H1 (cell line): ENCODE data around the gene DGKH. TPM values are rescaled to one million over a fixed set of nuclear protein-coding genes. Genes with fewer than 3 reads are reported as not detected.

ENCODE experiments used
- CTCF ChIA-PET: fragments of 300-600 bp; sonication (Branson Sonifier 250); formaldehyde crosslinking; loops from one replicate; lab custom pipeline; 2021; ENCODE audit not compliant: partially characterized antibody; lab: Charles Lee
- POLR2A ChIA-PET: fragments of 300-600 bp; sonication (Branson Sonifier 250); formaldehyde crosslinking; loops from one replicate; lab custom pipeline; 2021; ENCODE audit warnings: inconsistent platforms; ENCODE audit not compliant: partially characterized antibody; lab: Charles Lee
- DNase-seq, 2 experiments: peaks; one replicate each; pipeline versions ENCODE4 v3.0.0 to v3.0.0-alpha.2; 2010 to 2022; ENCODE audit warnings: low spot score in 2 of 2, low read depth in 1 of 2, mixed read lengths in 1 of 2
- FAIRE-seq: peaks from 2 replicates; lab custom pipeline; 2011; peaks lifted over from hg19 to GRCh38; lab: Jason Lieb, UNC
- H2AFZ ChIP-seq: 2 replicates; pipeline ENCODE4 v1.8.1; 2012; ENCODE audit warnings: low read length, inconsistent platforms
- H2AK5ac ChIP-seq: 2 replicates; pipeline ENCODE4 v1.6.1; 2013; ENCODE audit warnings: low read depth, low read length
- H2BK120ac ChIP-seq: replicated peaks from 2 replicates; pipeline ENCODE3; 2013; ENCODE audit warnings: low read depth, low read length, inconsistent platforms
- H2BK12ac ChIP-seq: 2 replicates; pipeline ENCODE4 v1.6.1; 2013; ENCODE audit warnings: low read depth, low read length
- H2BK15ac ChIP-seq: 2 replicates; pipeline ENCODE4 v1.6.1; 2013; ENCODE audit warnings: low read length
- H2BK20ac ChIP-seq: 2 replicates; pipeline ENCODE4 v1.6.1; 2013; ENCODE audit warnings: low read length
- H2BK5ac ChIP-seq: 2 replicates; pipeline ENCODE4 v1.6.1; 2013; ENCODE audit warnings: low read depth, low read length
- H3K14ac ChIP-seq: 2 replicates; pipeline ENCODE4 v1.6.1; 2013; ENCODE audit warnings: inconsistent platforms; ENCODE audit not compliant: insufficient read length
- H3K18ac ChIP-seq: 2 replicates; pipeline ENCODE4 v1.6.1; 2013; ENCODE audit warnings: low read length; ENCODE audit errors: extremely low read depth
- H3K23ac ChIP-seq: 2 replicates; pipeline ENCODE4 v1.6.1; 2013; ENCODE audit warnings: inconsistent platforms; ENCODE audit not compliant: insufficient read length
- H3K23me2 ChIP-seq: 2 replicates; pipeline ENCODE4 v1.6.1; 2013; ENCODE audit warnings: low read depth, low read length
- H3K27ac ChIP-seq: 2 replicates; pipeline ENCODE4 v1.6.1; 2011; ENCODE audit warnings: low read depth, low read length, inconsistent platforms
- H3K27me3 ChIP-seq, 4 experiments: replicated peaks in 1 of 4; 1 replicate in 1 of 4; 2 replicates in 3 of 4; pipeline versions ENCODE4 v1.6.1 to v1.8.1; 2011 to 2013; ENCODE audit warnings: low read length in 3 of 4, mild to moderate bottlenecking in 3 of 4, inconsistent platforms in 2 of 4, mixed read lengths in 2 of 4, moderate library complexity in 1 of 4; ENCODE audit not compliant: control insufficient read depth in 3 of 4, insufficient read depth in 3 of 4; ENCODE audit errors: extremely low read depth in 1 of 4
- H3K36me3 ChIP-seq, 4 experiments: 2 replicates each; pipeline versions ENCODE4 v1.6.1 to v1.8.1; 2011 to 2013; ENCODE audit warnings: mild to moderate bottlenecking in 4 of 4, low read length in 3 of 4, moderate library complexity in 2 of 4, control low read depth in 1 of 4, inconsistent platforms in 1 of 4; ENCODE audit not compliant: insufficient read depth in 4 of 4, control insufficient read depth in 2 of 4
- H3K4ac ChIP-seq: replicated peaks from 2 replicates; pipeline ENCODE3; 2013; ENCODE audit warnings: low read length, low read depth, mixed read lengths, inconsistent platforms; ENCODE audit not compliant: insufficient read length
- H3K4me1 ChIP-seq, 4 experiments: replicated peaks in 1 of 4; 1 replicate in 1 of 4; 2 replicates in 3 of 4; pipeline versions ENCODE4 v1.6.1 to v1.8.1; 2011 to 2013; ENCODE audit warnings: low read length in 3 of 4, inconsistent platforms in 2 of 4, mixed read lengths in 1 of 4; ENCODE audit not compliant: insufficient read depth in 4 of 4, control insufficient read depth in 3 of 4
- H3K4me2 ChIP-seq, 2 experiments: 2 replicates each; pipeline versions ENCODE4 v1.6.1 to v1.8.1; 2011 to 2013; ENCODE audit warnings: low read depth in 2 of 2, low read length in 2 of 2, control low read depth in 1 of 2, inconsistent platforms in 1 of 2, mild to moderate bottlenecking in 1 of 2; ENCODE audit not compliant: insufficient read depth in 1 of 2
- H3K4me3 ChIP-seq, 4 experiments: fragments of 200-600, 300-600 bp in 1 of 4; sonication (generic), shearing (Covaris generic), sonication (Bioruptor Twin) in 1 of 4; 2 replicates each; pipeline versions ENCODE4 v1.5.1 to v1.8.1; 2011 to 2016; ENCODE audit warnings: low read length in 4 of 4, low read depth in 3 of 4, control low read depth in 2 of 4, inconsistent platforms in 2 of 4, mild to moderate bottlenecking in 2 of 4, mixed read lengths in 1 of 4, moderate library complexity in 1 of 4; ENCODE audit not compliant: insufficient read depth in 2 of 4; ENCODE audit errors: extremely low read depth in 1 of 4
- H3K56ac ChIP-seq: replicated peaks from 2 replicates; pipeline ENCODE3; 2013; ENCODE audit warnings: low read depth, mild to moderate bottlenecking, mixed read lengths, low read length, inconsistent platforms; ENCODE audit not compliant: insufficient read length
- H3K79me1 ChIP-seq: 2 replicates; pipeline ENCODE4 v1.6.1; 2013; ENCODE audit warnings: low read depth, low read length, control low read depth
- H3K79me2 ChIP-seq, 2 experiments: 2 replicates each; pipeline versions ENCODE4 v1.6.1 to v1.8.1; 2012 to 2013; ENCODE audit warnings: low read length in 2 of 2, mild to moderate bottlenecking in 2 of 2, inconsistent platforms in 1 of 2; ENCODE audit not compliant: insufficient read depth in 2 of 2, control insufficient read depth in 1 of 2
- H3K9ac ChIP-seq, 4 experiments: replicated peaks in 1 of 4; 1 replicate in 1 of 4; 2 replicates in 3 of 4; pipeline versions ENCODE4 v1.6.1 to v1.8.1; 2011 to 2013; ENCODE audit warnings: low read depth in 3 of 4, low read length in 3 of 4, control low read depth in 2 of 4, mild to moderate bottlenecking in 2 of 4, moderate library complexity in 2 of 4, inconsistent platforms in 1 of 4; ENCODE audit errors: extremely low read depth in 1 of 4
- H3K9me3 ChIP-seq, 2 experiments: 2 replicates each; pipeline versions ENCODE4 v1.6.1 to v1.8.1; 2012 to 2013; ENCODE audit warnings: mild to moderate bottlenecking in 2 of 2, moderate library complexity in 2 of 2, control low read depth in 1 of 2, inconsistent platforms in 1 of 2, low read depth in 1 of 2, low read length in 1 of 2, mixed read lengths in 1 of 2; ENCODE audit not compliant: insufficient read depth in 2 of 2
- H4K20me1 ChIP-seq, 2 experiments: replicated peaks in 1 of 2; 2 replicates each; pipeline versions ENCODE3 to v1.8.1; 2011 to 2013; ENCODE audit warnings: inconsistent platforms in 2 of 2, low read length in 2 of 2, mild to moderate bottlenecking in 1 of 2; ENCODE audit not compliant: insufficient read depth in 2 of 2, control insufficient read depth in 1 of 2
- H4K5ac ChIP-seq: 2 replicates; pipeline ENCODE4 v1.6.1; 2013; ENCODE audit warnings: low read length, low read depth, mixed read lengths, inconsistent platforms; ENCODE audit not compliant: insufficient read length
- H4K8ac ChIP-seq: 2 replicates; pipeline ENCODE4 v1.8.0; 2013; ENCODE audit warnings: mild to moderate bottlenecking, moderate library complexity, low read length, inconsistent platforms; ENCODE audit not compliant: insufficient read depth; ENCODE audit errors: extremely low read depth
- H4K91ac ChIP-seq: replicated peaks from 2 replicates; pipeline ENCODE3; 2013; ENCODE audit warnings: low read length, mixed read lengths, inconsistent platforms; ENCODE audit not compliant: insufficient read length
- NRF1 ChIP-seq: IDR thresholded peaks from 2 replicates; pipeline ENCODE4 v1.6.1; 2011; ENCODE audit warnings: mild to moderate bottlenecking, low read depth, low read length, improper control_type of control experiment
- POLR2A ChIP-seq, 2 experiments: IDR thresholded peaks; 1 replicate in 1 of 2; 2 replicates in 1 of 2; pipeline ENCODE4 v1.6.1; 2011; ENCODE audit warnings: low read depth in 2 of 2, low read length in 2 of 2, mild to moderate bottlenecking in 2 of 2; ENCODE audit errors: control extremely low read depth in 1 of 2
- RAD21 ChIP-seq, 2 experiments: IDR thresholded peaks in 1 of 2; conservative IDR thresholded peaks in 1 of 2; 2 replicates each; pipeline ENCODE4 v1.6.1; 2011; ENCODE audit warnings: low read depth in 2 of 2, low read length in 2 of 2, improper control_type of control experiment in 1 of 2, inconsistent platforms in 1 of 2, mild to moderate bottlenecking in 1 of 2, moderate library complexity in 1 of 2
- WGBS, 2 experiments: shearing (Covaris generic) in 1 of 2; methylation state at CpG; one replicate each; pipeline versions ENCODE4 v1.1.6 to v1.1.7; 2013 to 2015; ENCODE audit warnings: low lambda C conversion rate in 2 of 2, mixed read lengths in 2 of 2, inconsistent platforms in 1 of 2, low coverage in 1 of 2, missing lambda C conversion rate in 1 of 2; ENCODE audit not compliant: insufficient replicate concordance in 2 of 2, insufficient coverage in 1 of 2, insufficient read length in 1 of 2; ENCODE audit errors: extremely low coverage in 1 of 2, missing lambda C conversion rate in 1 of 2; 5-methylcytosine and 5-hydroxymethylcytosine counted together
- polyA plus RNA-seq, 7 experiments: library from polyadenylated mRNA; depleted of rRNA in 3 of 7; stranded (reverse) in 5 of 7; unstranded in 2 of 7; fragments of >200 nt in 5 of 7; fragments of 200-250 nt in 2 of 7; gene quantifications; 1 replicate in 5 of 7; 2 replicates in 1 of 7; 4 replicates in 1 of 7; pipeline versions ENCODE4 v1.2.1 to v1.2.3, GENCODE V29; 2011 to 2013; ENCODE audit warnings: missing spikeins in 2 of 7, mixed read lengths in 2 of 7
- total RNA-seq: library from RNA; stranded (reverse); fragmentation: NEBNext Ultra II Directional; extraction: Animal tissue kit (Norgen Biotek cat#: 25700); gene quantifications from 2 replicates; pipeline ENCODE4 v1.2.1, GENCODE V29; 2021
- TF ChIP-seq, protein P1 (sequence below): IDR thresholded peaks from 2 replicates; pipeline ENCODE4 v1.6.1; 2011; ENCODE audit warnings: low read depth, mild to moderate bottlenecking, low read length; ENCODE audit not compliant: insufficient read depth

Gene DGKH
- total and polyA plus RNA-seq, 2 of the 8 experiments (the other 6 are each of a cell fraction or from before 2014, with no cell fraction given): 2.1 to 7.9 TPM

GRCh38 chr13:42068886-42069285, 20.4 kb downstream of the DGKH start:
- Histone ChIP-seq H4K20me1 (no peaks in the 10 kb centered on the region), H3K36me3 (peaks cover 0 to 3% (median under 1%) of the 10 kb centered on the region in 4 experiments; a peak in 1 of 8 replicates), H2AFZ (no peak overlapping the region), H2BK12ac (no peak overlapping the region), H3K27me3 (no peaks in the 10 kb centered on the region), H3K23me2 (no peaks in the 10 kb centered on the region), H4K8ac (no peak overlapping the region), H3K14ac (no peak overlapping the region), H2BK120ac (no peak overlapping the region), H3K9ac (no peak overlapping the region), H3K56ac (no peak overlapping the region), H2BK15ac (no peak overlapping the region), H3K27ac (no peak overlapping the region), H3K4me3 (no peak overlapping the region), H3K79me2 (no peaks in the 10 kb centered on the region), H2BK20ac (no peak overlapping the region), H3K4me1 (no peaks in the 10 kb centered on the region), H2AK5ac (no peak overlapping the region), H3K18ac (no peak overlapping the region), H4K91ac (no peak overlapping the region), H3K79me1 (no peaks in the 10 kb centered on the region), H3K4me2 (no peak overlapping the region), H3K4ac (no peak overlapping the region), H3K23ac (no peak overlapping the region), H4K5ac (no peak overlapping the region), H2BK5ac (no peak overlapping the region), H3K9me3 (no peaks in the 10 kb centered on the region)
- no peak for FAIRE-seq
- DNase-seq: no peak
- ChIA-PET POLR2A (no interaction called here), CTCF (interaction anchor here (0.9 kb wide), 1 partner anchor 147 kb away, joined by 3 read pairs; no protein-coding TSS in a partner anchor)
- WGBS, 2 experiments: 90% methylated on average over 3 of the region's 3 CpGs; no CpG with 5 or more reads in 1 of the 2 experiments
- TF ChIP-seq NRF1 (no peak), RAD21 (IDR thresholded peaks at IDR 0.05 in 1 of 2, conservative IDR thresholded peaks at IDR 0.05 in 1 of 2; ENCODE audit: low read depth in 2 of 2, low read length in 2 of 2) (no peak), POLR2A (IDR thresholded peaks at IDR 0.05; ENCODE audit: control extremely low read depth in 1 of 2, low read depth in 2 of 2, low read length in 2 of 2) (no peak)
- TF ChIP-seq, protein P1, sequence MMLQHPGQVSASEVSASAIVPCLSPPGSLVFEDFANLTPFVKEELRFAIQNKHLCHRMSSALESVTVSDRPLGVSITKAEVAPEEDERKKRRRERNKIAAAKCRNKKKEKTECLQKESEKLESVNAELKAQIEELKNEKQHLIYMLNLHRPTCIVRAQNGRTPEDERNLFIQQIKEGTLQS: no peak
